GM12878 (cell line): ENCODE data around the gene GLT8D1. TPM values are rescaled to one million over a fixed set of nuclear protein-coding genes. Genes with fewer than 3 reads are reported as not detected.

Experiments
- BMI1 ChIP-seq: fragments of 450-650 bp; IDR thresholded peaks from 2 replicates; pipeline ENCODE4 v1.6.1; 2016; ENCODE audit warnings: mild to moderate bottlenecking, moderate library complexity, borderline replicate concordance
- CEBPB ChIP-seq, 2 experiments: fragments of 150-350 bp in 1 of 2; IDR thresholded peaks; 2 replicates each; pipeline ENCODE4 v1.6.1; 2012 to 2014; ENCODE audit warnings: low read depth in 2 of 2, low read length in 2 of 2, borderline replicate concordance in 1 of 2, inconsistent platforms in 1 of 2
- CREM ChIP-seq: IDR thresholded peaks from 2 replicates; pipeline ENCODE4 v1.6.1; 2014; ENCODE audit warnings: antibody characterized with exemption, low read depth
- IRF3 ChIP-seq: fragments of 450-650 bp; IDR thresholded peaks from 2 replicates; pipeline ENCODE4 v1.6.1; 2014; ENCODE audit warnings: mild to moderate bottlenecking
- MLLT1 ChIP-seq: fragments of 450-650 bp; IDR thresholded peaks from 2 replicates; pipeline ENCODE4 v1.6.1; 2016; ENCODE audit warnings: mild to moderate bottlenecking
- PAX5 ChIP-seq: IDR thresholded peaks from 2 replicates; pipeline ENCODE4 v1.6.1; 2011; ENCODE audit warnings: low read depth, low read length, borderline replicate concordance
- RB1 ChIP-seq: fragments of 450-650 bp; formaldehyde crosslinking; IDR thresholded peaks from 2 replicates; pipeline ENCODE4 v1.6.1; 2017; ENCODE audit warnings: mild to moderate bottlenecking, borderline replicate concordance
- RCOR1 ChIP-seq: conservative IDR thresholded peaks from 2 replicates; pipeline ENCODE4 v1.6.1; 2012; ENCODE audit warnings: low read depth, low read length, improper control_type of control experiment
- SIN3A ChIP-seq: IDR thresholded peaks from 2 replicates; pipeline ENCODE4 v1.6.1; 2012; ENCODE audit warnings: low read depth, low read length, improper control_type of control experiment
- SMC3 ChIP-seq: IDR thresholded peaks from 2 replicates; pipeline ENCODE4 v1.6.1; 2011; ENCODE audit warnings: low read length, improper control_type of control experiment, borderline replicate concordance
- TARDBP ChIP-seq: IDR thresholded peaks from 2 replicates; pipeline ENCODE4 v1.6.1; 2016; ENCODE audit warnings: borderline replicate concordance
- polyA plus RNA-seq, 11 experiments: library from polyadenylated mRNA; depleted of rRNA in 4 of 11; unstranded in 6 of 11; stranded (reverse) in 5 of 11; fragments of >200 nt; fragmentation: Nextera tagmentation in 4 of 11; fragmentation: Illumina TruSeq in 1 of 11; extraction: Ambion mirVana in 4 of 11; extraction: Trizol in 1 of 11; gene quantifications; 1 replicate in 1 of 11; 2 replicates in 10 of 11; pipeline versions ENCODE4 v1.2.1 to v1.2.3, GENCODE V29; 2011 to 2016; ENCODE audit warnings: inconsistent platforms in 2 of 11, missing spikeins in 2 of 11, low read depth in 1 of 11
- total RNA-seq, 4 experiments: library from RNA; depleted of rRNA in 3 of 4; stranded (reverse); fragments of >200 nt in 3 of 4; fragmentation: Illumina TruSeq in 1 of 4; extraction: Trizol in 1 of 4; gene quantifications; 2 replicates each; pipeline versions ENCODE4 v1.2.1 to v1.2.3, GENCODE V29; 2013 to 2021
- TF ChIP-seq, protein P1 (sequence below): fragments of 450-650 bp; IDR thresholded peaks from 2 replicates; pipeline ENCODE4 v1.6.1; 2018; ENCODE audit warnings: mild to moderate bottlenecking, low read depth, moderate library complexity; ENCODE audit not compliant: partially characterized antibody
- TF ChIP-seq, protein P2 (sequence below): fragments of 450-650 bp; IDR thresholded peaks from 2 replicates; pipeline ENCODE4 v1.6.1; 2016; ENCODE audit warnings: mild to moderate bottlenecking
- TF ChIP-seq, protein P3 (sequence below), 3 experiments: IDR thresholded peaks in 2 of 3; conservative IDR thresholded peaks in 1 of 3; 2 replicates each; pipeline ENCODE4 v1.5.1; 2011; ENCODE audit warnings: low read depth in 3 of 3, low read length in 3 of 3, mild to moderate bottlenecking in 3 of 3, control low read depth in 2 of 3, moderate library complexity in 2 of 3, inconsistent platforms in 1 of 3, mixed read lengths in 1 of 3; ENCODE audit not compliant: control insufficient read depth in 2 of 3, insufficient read depth in 1 of 3; ENCODE audit errors: extremely low read depth in 1 of 3
- TF ChIP-seq, protein P4 (sequence below): IDR thresholded peaks from 2 replicates; pipeline ENCODE4 v1.6.1; 2012; ENCODE audit warnings: low read depth, low read length, improper control_type of control experiment
- TF ChIP-seq, protein P5 (sequence below): IDR thresholded peaks from 2 replicates; pipeline ENCODE4 v1.6.1; 2012; ENCODE audit warnings: low read depth, low read length, improper control_type of control experiment

GLT8D1 gene
- total and polyA plus RNA-seq, 10 of the 15 experiments (the other 5 are each of a cell fraction or from before 2014, with no cell fraction given) = 25.3 to 73.4 (median 48.4) TPM

- TF ChIP-seq BMI1 (no peak), PAX5 (0 out of 2 replicates have a peak, but pooled peaks have one; percentile 14), SIN3A (no peak), IRF3 (no peak), CEBPB (IDR thresholded peaks at IDR 0.05; ENCODE audit: borderline replicate concordance in 1 of 2, low read depth in 2 of 2, low read length in 2 of 2) (no peak), RCOR1 (no peak), CREM (0 out of 2 replicates have a peak, but pooled peaks have one; percentile 37), RB1 (peak; percentile 42; the same call in 1 of the 2 replicates), SMC3 (no peak), TARDBP (no peak), MLLT1 (peak; percentile 76)
- TF ChIP-seq, protein P1, sequence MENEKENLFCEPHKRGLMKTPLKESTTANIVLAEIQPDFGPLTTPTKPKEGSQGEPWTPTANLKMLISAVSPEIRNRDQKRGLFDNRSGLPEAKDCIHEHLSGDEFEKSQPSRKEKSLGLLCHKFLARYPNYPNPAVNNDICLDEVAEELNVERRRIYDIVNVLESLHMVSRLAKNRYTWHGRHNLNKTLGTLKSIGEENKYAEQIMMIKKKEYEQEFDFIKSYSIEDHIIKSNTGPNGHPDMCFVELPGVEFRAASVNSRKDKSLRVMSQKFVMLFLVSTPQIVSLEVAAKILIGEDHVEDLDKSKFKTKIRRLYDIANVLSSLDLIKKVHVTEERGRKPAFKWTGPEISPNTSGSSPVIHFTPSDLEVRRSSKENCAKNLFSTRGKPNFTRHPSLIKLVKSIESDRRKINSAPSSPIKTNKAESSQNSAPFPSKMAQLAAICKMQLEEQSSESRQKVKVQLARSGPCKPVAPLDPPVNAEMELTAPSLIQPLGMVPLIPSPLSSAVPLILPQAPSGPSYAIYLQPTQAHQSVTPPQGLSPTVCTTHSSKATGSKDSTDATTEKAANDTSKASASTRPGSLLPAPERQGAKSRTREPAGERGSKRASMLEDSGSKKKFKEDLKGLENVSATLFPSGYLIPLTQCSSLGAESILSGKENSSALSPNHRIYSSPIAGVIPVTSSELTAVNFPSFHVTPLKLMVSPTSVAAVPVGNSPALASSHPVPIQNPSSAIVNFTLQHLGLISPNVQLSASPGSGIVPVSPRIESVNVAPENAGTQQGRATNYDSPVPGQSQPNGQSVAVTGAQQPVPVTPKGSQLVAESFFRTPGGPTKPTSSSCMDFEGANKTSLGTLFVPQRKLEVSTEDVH = peak; percentile 66
- TF ChIP-seq, protein P2, sequence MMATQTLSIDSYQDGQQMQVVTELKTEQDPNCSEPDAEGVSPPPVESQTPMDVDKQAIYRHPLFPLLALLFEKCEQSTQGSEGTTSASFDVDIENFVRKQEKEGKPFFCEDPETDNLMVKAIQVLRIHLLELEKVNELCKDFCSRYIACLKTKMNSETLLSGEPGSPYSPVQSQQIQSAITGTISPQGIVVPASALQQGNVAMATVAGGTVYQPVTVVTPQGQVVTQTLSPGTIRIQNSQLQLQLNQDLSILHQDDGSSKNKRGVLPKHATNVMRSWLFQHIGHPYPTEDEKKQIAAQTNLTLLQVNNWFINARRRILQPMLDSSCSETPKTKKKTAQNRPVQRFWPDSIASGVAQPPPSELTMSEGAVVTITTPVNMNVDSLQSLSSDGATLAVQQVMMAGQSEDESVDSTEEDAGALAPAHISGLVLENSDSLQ = peak; percentile 39; the same call in 1 of the 2 replicates
- TF ChIP-seq, protein P3, sequence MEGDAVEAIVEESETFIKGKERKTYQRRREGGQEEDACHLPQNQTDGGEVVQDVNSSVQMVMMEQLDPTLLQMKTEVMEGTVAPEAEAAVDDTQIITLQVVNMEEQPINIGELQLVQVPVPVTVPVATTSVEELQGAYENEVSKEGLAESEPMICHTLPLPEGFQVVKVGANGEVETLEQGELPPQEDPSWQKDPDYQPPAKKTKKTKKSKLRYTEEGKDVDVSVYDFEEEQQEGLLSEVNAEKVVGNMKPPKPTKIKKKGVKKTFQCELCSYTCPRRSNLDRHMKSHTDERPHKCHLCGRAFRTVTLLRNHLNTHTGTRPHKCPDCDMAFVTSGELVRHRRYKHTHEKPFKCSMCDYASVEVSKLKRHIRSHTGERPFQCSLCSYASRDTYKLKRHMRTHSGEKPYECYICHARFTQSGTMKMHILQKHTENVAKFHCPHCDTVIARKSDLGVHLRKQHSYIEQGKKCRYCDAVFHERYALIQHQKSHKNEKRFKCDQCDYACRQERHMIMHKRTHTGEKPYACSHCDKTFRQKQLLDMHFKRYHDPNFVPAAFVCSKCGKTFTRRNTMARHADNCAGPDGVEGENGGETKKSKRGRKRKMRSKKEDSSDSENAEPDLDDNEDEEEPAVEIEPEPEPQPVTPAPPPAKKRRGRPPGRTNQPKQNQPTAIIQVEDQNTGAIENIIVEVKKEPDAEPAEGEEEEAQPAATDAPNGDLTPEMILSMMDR (IDR thresholded peaks at IDR 0.05 in 2 of 3, conservative IDR thresholded peaks at IDR 0.05 in 1 of 3; ENCODE audit: control insufficient read depth in 2 of 3, extremely low read depth in 1 of 3, insufficient read depth in 1 of 3, low read depth in 3 of 3, low read length in 3 of 3) = no peak
- TF ChIP-seq, protein P4, sequence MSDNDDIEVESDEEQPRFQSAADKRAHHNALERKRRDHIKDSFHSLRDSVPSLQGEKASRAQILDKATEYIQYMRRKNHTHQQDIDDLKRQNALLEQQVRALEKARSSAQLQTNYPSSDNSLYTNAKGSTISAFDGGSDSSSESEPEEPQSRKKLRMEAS = no peak
- TF ChIP-seq, protein P5, sequence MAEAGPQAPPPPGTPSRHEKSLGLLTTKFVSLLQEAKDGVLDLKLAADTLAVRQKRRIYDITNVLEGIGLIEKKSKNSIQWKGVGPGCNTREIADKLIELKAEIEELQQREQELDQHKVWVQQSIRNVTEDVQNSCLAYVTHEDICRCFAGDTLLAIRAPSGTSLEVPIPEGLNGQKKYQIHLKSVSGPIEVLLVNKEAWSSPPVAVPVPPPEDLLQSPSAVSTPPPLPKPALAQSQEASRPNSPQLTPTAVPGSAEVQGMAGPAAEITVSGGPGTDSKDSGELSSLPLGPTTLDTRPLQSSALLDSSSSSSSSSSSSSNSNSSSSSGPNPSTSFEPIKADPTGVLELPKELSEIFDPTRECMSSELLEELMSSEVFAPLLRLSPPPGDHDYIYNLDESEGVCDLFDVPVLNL = 0 out of 2 replicates have a peak, but pooled peaks have one; percentile 53
Observed at GRCh38 chr3:52685285-52685708, 20.3 kb downstream of the GLT8D1 start (continued).
